Measurements from ENCODE around the gene FLNB. TPM values are rescaled to one million over a fixed set of nuclear protein-coding genes. Genes with fewer than 3 reads are reported as not detected.

FLNB gene, protein sequence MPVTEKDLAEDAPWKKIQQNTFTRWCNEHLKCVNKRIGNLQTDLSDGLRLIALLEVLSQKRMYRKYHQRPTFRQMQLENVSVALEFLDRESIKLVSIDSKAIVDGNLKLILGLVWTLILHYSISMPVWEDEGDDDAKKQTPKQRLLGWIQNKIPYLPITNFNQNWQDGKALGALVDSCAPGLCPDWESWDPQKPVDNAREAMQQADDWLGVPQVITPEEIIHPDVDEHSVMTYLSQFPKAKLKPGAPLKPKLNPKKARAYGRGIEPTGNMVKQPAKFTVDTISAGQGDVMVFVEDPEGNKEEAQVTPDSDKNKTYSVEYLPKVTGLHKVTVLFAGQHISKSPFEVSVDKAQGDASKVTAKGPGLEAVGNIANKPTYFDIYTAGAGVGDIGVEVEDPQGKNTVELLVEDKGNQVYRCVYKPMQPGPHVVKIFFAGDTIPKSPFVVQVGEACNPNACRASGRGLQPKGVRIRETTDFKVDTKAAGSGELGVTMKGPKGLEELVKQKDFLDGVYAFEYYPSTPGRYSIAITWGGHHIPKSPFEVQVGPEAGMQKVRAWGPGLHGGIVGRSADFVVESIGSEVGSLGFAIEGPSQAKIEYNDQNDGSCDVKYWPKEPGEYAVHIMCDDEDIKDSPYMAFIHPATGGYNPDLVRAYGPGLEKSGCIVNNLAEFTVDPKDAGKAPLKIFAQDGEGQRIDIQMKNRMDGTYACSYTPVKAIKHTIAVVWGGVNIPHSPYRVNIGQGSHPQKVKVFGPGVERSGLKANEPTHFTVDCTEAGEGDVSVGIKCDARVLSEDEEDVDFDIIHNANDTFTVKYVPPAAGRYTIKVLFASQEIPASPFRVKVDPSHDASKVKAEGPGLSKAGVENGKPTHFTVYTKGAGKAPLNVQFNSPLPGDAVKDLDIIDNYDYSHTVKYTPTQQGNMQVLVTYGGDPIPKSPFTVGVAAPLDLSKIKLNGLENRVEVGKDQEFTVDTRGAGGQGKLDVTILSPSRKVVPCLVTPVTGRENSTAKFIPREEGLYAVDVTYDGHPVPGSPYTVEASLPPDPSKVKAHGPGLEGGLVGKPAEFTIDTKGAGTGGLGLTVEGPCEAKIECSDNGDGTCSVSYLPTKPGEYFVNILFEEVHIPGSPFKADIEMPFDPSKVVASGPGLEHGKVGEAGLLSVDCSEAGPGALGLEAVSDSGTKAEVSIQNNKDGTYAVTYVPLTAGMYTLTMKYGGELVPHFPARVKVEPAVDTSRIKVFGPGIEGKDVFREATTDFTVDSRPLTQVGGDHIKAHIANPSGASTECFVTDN (N-terminal part only)
- total RNA-seq, result 100 to 1,000 TPM; 331 to 408 TPM

DNA sequence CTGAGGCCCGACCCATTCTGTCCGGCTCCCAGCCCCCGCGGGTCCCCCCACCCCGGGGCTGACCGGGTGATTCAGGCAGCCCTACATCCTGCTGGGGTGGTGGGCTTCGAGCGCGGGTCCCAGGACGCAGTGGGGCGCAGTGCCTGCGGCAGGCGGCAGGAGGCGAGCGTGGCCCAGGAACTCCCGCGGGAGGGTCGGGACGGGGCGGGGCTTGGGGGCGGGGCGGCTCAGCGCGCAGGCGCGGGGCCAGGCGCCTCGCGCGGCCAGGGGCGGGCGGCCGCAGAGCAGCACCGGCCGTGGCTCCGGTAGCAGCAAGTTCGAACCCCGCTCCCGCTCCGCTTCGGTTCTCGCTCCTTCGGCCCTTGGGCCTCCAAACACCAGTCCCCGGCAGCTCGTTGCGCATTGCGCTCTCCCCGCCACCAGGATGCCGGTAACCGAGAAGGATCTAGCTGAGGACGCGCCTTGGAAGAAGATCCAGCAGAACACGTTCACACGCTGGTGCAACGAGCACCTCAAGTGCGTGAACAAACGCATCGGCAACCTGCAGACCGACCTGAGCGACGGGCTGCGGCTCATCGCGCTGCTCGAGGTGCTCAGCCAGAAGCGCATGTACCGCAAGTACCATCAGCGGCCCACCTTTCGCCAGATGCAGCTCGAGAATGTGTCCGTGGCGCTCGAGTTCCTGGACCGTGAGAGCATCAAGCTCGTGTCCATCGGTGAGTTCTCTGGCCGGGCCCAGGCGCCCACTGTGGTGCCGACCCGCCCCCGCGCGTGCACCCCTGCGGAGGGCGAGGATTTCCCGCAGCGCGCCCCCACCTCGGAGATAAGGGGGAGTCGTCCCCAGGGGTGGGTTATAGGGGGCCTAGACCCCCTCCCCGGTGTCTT lies at the start of gene FLNB:
FLNB (plus strand) TSS at position 282 of the 885 bp plus-strand sequence; CDS start at position 425, 143 bp downstream.
- H3K27ac ChIP-seq, result peak within 1 kb of the TSS; percentile 84 to 93
- H3K36me3 ChIP-seq, result no peaks in the 10 kb centered on the region
- WGBS, result under 1% methylated on average over 53 of the region's 91 CpGs
- DNase-seq (ENCODE audit: low spot score), result peak; percentile 64
- intact Hi-C loops (cut with DNase I), result loop anchor here (2.0 kb wide), 1 partner anchor 164 kb away; no protein-coding TSS in a partner anchor
- H3K9me3 ChIP-seq, result no peaks in the 10 kb centered on the region
- H3K4me3 ChIP-seq, result peak within 1 kb of the TSS; percentile 75 to 88
- TF ChIP-seq, protein P1, sequence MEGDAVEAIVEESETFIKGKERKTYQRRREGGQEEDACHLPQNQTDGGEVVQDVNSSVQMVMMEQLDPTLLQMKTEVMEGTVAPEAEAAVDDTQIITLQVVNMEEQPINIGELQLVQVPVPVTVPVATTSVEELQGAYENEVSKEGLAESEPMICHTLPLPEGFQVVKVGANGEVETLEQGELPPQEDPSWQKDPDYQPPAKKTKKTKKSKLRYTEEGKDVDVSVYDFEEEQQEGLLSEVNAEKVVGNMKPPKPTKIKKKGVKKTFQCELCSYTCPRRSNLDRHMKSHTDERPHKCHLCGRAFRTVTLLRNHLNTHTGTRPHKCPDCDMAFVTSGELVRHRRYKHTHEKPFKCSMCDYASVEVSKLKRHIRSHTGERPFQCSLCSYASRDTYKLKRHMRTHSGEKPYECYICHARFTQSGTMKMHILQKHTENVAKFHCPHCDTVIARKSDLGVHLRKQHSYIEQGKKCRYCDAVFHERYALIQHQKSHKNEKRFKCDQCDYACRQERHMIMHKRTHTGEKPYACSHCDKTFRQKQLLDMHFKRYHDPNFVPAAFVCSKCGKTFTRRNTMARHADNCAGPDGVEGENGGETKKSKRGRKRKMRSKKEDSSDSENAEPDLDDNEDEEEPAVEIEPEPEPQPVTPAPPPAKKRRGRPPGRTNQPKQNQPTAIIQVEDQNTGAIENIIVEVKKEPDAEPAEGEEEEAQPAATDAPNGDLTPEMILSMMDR (IDR thresholded peaks at IDR 0.05), result peak; percentile 81 to 94 (median 89)
- peak; percentile 74 for TF ChIP-seq POLR2A (IDR thresholded peaks at IDR 0.05)
- peak; percentile 40 for TF ChIP-seq POLR2AphosphoS5 (IDR thresholded peaks at IDR 0.05)
- H3K4me1 ChIP-seq (replicated peaks), result peaks cover 19% of the 10 kb centered on the region
- no peaks in the 10 kb centered on the region for H3K27me3 ChIP-seq (replicated peaks; ENCODE audit: insufficient read depth)

GRCh38 chr3:57958642-57959422 lies 49.4 kb upstream of the FLNB start:
- Histone ChIP-seq H3K4me3 (no peak overlapping the region), H3K36me3 (no peaks in the 10 kb centered on the region), H3K27me3 (replicated peaks; ENCODE audit: insufficient read depth) (no peaks in the 10 kb centered on the region), H3K27ac (peak overlapping the region; percentile 55 to 57), H3K4me1 (replicated peaks) (no peaks in the 10 kb centered on the region), H3K9me3 (no peaks in the 10 kb centered on the region)
- WGBS, result 88% methylated on average over 11 of the region's 13 CpGs
- TF ChIP-seq, protein P1 (IDR thresholded peaks at IDR 0.05), result no peak
- TF ChIP-seq POLR2A (IDR thresholded peaks at IDR 0.05) (no peak), POLR2AphosphoS5 (IDR thresholded peaks at IDR 0.05) (no peak)
- no peak for DNase-seq (ENCODE audit: low spot score)
- intact Hi-C loops (cut with DNase I), result loop anchor here (5.0 kb wide), 1 partner anchor 213 kb away; no protein-coding TSS in a partner anchor

GRCh38 chr3:57959423-57960173 lies 48.6 kb upstream of the FLNB start:
- Histone ChIP-seq H3K9me3 (no peaks in the 10 kb centered on the region), H3K4me3 (no peak overlapping the region), H3K36me3 (no peaks in the 10 kb centered on the region), H3K27me3 (replicated peaks; ENCODE audit: insufficient read depth) (no peaks in the 10 kb centered on the region), H3K27ac (peak overlapping the region; percentile 55 to 57), H3K4me1 (replicated peaks) (no peaks in the 10 kb centered on the region)
- intact Hi-C loops (cut with DNase I), result loop anchor here (5.0 kb wide), 2 partner anchors 38 to 213 kb away; no protein-coding TSS in a partner anchor
- no peak for DNase-seq (ENCODE audit: low spot score)
- 43% methylated on average over 19 of the region's 19 CpGs for WGBS
- TF ChIP-seq POLR2AphosphoS5 (IDR thresholded peaks at IDR 0.05), result peak; percentile 4
- TF ChIP-seq POLR2A (IDR thresholded peaks at IDR 0.05), result no peak

DNA sequence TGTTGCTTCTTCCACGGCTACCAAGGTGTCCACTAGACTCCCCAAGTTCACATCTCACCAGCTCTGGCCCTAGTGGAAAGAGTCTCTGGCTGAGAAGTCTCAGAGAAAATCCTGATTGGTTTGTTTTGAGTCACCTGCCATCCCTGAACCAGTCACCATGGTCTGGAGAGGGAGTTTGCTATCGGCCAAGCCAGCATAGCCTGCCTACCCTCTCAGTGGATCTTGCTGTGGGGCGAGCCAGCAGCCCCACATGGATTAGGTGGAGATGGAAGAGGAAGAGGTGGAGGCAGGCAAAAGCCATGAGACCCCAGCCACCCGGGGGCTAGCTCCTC lies 48.1 kb upstream of the FLNB start:
- Histone ChIP-seq H3K4me3 (no peak overlapping the region), H3K27ac (peak overlapping the region; percentile 42 to 55), H3K36me3 (no peaks in the 10 kb centered on the region), H3K27me3 (replicated peaks; ENCODE audit: insufficient read depth) (no peaks in the 10 kb centered on the region), H3K4me1 (replicated peaks) (no peaks in the 10 kb centered on the region), H3K9me3 (no peaks in the 10 kb centered on the region)
- no peak for DNase-seq (ENCODE audit: low spot score)
- intact Hi-C loops (cut with DNase I), result loop anchor here (5.0 kb wide), 1 partner anchor 37 kb away; no protein-coding TSS in a partner anchor
- WGBS, result 64% methylated on average over 4 of the region's 4 CpGs
- TF ChIP-seq, protein P1 (IDR thresholded peaks at IDR 0.05), result no peak
- TF ChIP-seq POLR2AphosphoS5 (IDR thresholded peaks at IDR 0.05), result no peak
- no peak for TF ChIP-seq POLR2A (IDR thresholded peaks at IDR 0.05)

Measured in prostate gland (tissue), 2 donors.